ENCODE results near the gene PHLDB2. TPM values are rescaled to one million over a fixed set of nuclear protein-coding genes. Genes with fewer than 3 reads are reported as not detected.

PHLDB2 gene
- 41.3 TPM for total RNA-seq

GRCh38 chr3:111859061-111859973, at the start of gene PHLDB2:
TSS of gene PHLDB2 (plus strand) at chr3:111859265. CDS start at chr3:111884078, 24,813 bp downstream.

GRCh38 chr3:111978583-111979433, 119.7 kb downstream of the PHLDB2 start, which contains the start of gene ABHD10:
TSS of gene ABHD10 (plus strand) at chr3:111979026. CDS start at chr3:111979062, 36 bp downstream.

GRCh38 chr3:111998636-111999483, 139.8 kb downstream of the PHLDB2 start, which contains the start of gene TAGLN3:
TSS of gene TAGLN3 (plus strand) at chr3:111998922. CDS start at chr3:111999423, 501 bp downstream.

Other genes starting within 250 kb of the PHLDB2 start
- gene PLCXD2, start 184.6 kb upstream of the PHLDB2 start, total RNA-seq = 29.1 TPM
- gene ABHD10, start 119.8 kb downstream of the PHLDB2 start, total RNA-seq = 73.0 TPM
- 78.5 TPM for gene TAGLN3, start 139.7 kb downstream of the PHLDB2 start, total RNA-seq
- not detected for gene TMPRSS7, start 175.5 kb downstream of the PHLDB2 start, total RNA-seq
- 2.1 TPM for gene C3orf52, start 227.1 kb downstream of the PHLDB2 start, total RNA-seq

All from camera-type eye (tissue), 1 donor.